HG02610 (cell line): Measurements from ENCODE around the gene DHRS4.

Source experiments
- ATAC-seq: cut with Tn5 transposase; IDR thresholded peaks from one replicate; pipeline ENCODE4 v1.9.1; 2021; ENCODE audit warnings: mild to moderate bottlenecking, moderate library complexity; ENCODE audit not compliant: unreplicated experiment

Gene DHRS4

DNA sequence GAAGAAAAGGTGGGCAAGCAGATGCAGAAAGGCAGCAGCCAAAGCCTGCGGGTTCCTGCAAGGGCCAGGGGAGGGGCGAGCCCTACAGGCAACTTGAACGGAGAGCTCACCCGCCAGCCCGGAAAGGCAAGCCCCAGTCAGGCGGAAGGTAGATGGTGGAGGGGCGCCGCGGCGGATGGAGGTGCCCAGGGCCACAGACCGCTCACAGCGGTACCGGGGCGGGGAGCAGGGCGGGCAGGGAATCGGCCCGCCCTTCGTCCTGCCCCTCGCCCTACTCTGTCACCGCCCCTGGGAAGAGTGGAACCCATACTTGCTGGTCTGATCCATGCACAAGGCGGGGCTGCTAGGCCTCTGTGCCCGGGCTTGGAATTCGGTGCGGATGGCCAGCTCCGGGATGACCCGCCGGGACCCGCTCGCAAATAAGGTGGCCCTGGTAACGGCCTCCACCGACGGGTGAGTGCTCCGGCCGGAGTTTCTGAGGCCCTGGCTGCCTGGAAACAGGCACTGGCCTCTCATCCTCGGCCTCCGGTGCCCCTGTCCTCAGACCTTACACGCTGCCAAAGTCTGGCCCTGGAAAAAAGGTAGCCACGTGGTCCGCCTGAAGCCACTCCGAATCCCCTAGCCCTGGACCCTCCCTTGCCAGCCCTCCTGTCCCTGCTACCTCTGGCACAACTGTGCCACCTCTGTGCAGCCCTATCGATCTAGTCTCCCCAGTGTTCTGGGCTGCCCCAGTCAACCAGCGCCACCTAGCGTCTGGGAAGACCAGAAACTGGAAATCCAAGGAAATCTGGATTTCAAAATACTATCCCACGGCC lies at the start of gene DHRS4:
TSS of gene DHRS4 (plus strand) at position 307 of the 815 bp plus-strand sequence. CDS start at position 326, 19 bp downstream.
- peak; percentile 71 for ATAC-seq

- ATAC-seq = no peak
These were observed 43.3 kb upstream of the DHRS4 start for GRCh38 chr14:23910101-23910875.

GRCh38 chr14:23910876-23911210 lies 42.7 kb upstream of the DHRS4 start:
- no peak for ATAC-seq

GRCh38 chr14:23915559-23915958 lies 38.0 kb upstream of the DHRS4 start:
- no peak for ATAC-seq

DNA sequence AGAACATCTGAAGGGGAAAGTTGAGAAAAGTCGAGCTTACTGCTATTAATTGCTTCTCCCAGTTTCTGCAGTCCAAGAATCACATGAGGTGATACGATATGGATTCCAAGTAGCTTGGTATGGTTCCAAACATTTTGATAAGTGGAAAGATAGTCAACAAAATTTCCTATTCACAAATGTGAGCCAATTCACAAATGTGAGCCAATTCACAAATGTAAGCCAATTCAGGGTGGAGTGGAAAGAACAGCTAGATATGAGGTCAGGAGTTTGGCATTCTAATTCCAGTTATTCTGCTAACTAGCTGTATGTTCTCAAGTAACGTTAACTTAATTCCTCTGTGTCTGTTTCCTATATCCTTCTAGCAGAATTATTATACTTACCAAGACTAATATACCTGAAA lies 37.6 kb upstream of the DHRS4 start:
- ATAC-seq = no peak

DNA sequence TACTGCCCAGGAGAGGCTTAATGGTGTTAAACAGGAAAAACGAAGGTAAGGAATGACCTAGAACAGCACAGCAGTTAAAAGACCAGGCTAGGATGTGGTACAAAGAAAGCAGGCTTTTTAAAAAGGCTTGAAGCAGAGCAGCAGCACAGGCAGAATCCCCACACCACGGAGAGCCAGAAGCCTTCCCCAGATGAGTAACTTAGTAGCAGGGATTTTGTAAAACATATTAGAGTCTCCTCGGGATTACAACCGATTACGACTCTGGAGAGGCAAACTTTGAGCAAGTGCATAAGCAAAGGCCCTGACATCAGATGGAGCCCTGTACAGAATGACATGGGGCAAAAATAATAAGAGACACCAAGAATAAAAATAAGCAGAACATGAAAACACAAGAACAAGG lies 37.1 kb upstream of the DHRS4 start:
- no peak for ATAC-seq

- ATAC-seq = no peak
These were observed 31.0 kb upstream of the DHRS4 start for GRCh38 chr14:23922545-23922944.

DNA sequence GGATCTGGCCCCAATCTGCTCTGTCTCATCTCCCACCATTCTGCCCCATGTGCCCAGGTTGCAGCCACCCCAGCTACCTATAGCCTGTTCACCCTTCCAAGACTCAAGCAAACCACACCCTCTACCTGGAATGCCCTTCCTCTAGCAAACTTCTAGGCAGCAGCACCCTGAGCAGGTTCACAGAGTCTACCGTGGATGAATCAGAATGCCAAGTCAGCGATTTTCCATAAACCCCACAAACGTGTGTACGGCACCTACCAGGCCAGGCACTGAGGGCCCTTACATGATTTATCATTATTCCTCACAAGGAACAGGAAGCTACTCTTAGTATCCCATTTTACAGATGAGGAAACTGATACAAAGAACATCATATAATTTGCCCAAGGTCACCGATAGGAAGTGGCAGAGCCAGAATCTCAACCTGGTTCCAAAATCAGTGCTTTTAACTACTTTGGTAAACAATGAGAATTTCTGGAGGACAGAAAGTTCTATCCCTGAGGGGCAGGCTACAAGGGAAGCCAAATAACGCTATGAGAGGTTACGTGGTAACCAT lies 28.0 kb upstream of the DHRS4 start:
- ATAC-seq = no peak

GRCh38 chr14:23926543-23926942 lies 27.0 kb upstream of the DHRS4 start:
- no peak for ATAC-seq

DNA sequence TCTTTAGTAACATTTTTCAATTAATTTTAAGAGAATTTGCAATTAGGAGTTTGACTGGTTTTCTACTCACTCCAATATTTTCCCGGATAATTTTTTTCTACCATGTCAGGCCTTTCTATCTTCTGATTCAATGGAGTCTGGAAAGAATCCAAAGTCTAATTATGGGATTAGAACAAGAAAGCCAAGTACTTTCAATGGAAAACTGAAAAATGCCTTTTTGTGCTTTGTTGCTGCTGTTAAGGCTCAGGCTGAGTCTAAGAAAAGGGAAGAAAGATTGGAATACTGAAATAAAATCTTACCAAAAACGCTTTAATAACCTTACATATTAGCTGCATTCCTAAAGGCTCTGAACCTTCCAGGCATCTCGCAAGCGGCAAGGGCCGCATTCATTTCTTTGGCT lies 24.4 kb upstream of the DHRS4 start:
- no peak for ATAC-seq

GRCh38 chr14:23929822-23930294 lies 23.7 kb upstream of the DHRS4 start:
- peak; percentile 57 for ATAC-seq

GRCh38 chr14:23930742-23931141 lies 22.8 kb upstream of the DHRS4 start:
- no peak for ATAC-seq

GRCh38 chr14:23931721-23932289 lies 21.8 kb upstream of the DHRS4 start:
- no peak for ATAC-seq

- ATAC-seq = no peak
These were observed 20.9 kb upstream of the DHRS4 start for GRCh38 chr14:23932639-23933038.

DNA sequence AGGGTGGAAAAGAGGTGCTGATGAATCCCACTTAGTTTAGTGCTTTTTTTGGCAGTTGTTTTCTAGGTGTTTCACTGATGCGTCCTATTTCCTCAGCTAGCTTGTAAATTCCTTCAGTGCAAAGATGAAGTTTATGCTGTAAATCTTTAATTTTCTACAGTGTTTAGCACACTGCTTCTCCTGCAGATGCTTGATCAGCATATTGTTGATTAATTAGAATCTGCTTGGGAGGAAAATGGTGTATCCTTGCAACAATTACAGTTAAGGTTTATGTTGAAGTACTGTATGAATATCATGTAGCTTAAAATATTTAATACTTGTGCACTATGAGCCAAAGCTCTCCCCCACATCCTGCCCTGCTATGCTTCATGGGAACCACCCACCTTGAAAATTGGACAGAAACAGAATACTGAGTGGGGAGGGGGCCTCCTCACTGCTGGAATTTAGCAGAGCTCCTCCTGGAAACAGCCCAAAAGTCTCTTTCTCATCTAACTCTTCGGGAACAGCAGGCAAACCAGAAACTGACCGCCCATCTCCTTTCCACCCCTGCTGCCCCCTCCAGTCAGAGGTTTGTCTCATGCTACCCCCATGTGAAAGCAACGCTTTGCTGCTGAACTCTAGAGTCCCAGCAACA lies 20.3 kb upstream of the DHRS4 start:
- ATAC-seq = no peak

DNA sequence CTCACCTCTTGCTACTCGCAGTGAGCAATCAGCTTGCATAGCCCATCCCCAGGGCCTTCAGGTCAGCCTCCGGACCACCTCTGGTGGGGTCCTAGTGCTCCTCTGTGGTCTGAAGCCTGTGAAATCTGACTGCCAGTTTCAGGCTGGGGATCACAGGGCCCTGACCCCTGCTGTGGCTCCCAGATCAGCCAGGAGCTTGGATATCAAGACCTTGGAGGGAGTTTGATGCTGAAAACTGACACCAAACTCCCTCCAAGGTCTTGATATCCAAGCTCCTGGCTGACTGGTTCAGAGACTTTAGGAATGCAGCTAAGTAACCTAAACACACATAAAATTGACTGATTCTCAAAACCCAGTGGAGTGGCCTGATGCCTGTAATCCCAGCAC lies 19.8 kb upstream of the DHRS4 start:
- no peak for ATAC-seq

DNA sequence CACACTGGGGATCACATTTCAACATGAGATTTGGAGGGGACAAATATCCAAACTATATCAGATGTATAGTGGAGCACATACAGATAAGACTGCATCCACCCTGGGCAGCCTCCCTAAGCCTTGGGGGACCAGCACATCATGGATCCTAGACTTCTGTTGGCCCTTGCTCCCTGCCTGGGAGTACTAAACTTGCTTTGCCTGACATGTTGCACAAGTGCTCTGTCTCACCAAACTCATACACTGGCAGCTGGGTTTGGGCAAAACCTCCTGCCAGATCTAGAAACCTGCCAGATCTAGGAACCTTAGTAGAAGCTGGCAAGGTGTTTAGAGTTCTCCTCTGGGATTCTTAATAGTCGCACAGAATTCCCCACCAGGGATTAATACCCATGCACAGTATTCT lies 18.4 kb upstream of the DHRS4 start:
- ATAC-seq = no peak

- no peak for ATAC-seq
These were observed 17.3 kb upstream of the DHRS4 start for GRCh38 chr14:23936084-23936829.

- no peak for ATAC-seq
These were observed 16.4 kb upstream of the DHRS4 start for GRCh38 chr14:23937203-23937602.

- ATAC-seq = no peak
These were observed 14.7 kb upstream of the DHRS4 start for GRCh38 chr14:23938823-23939222.
